Right renal pelvis (tissue), 4 donors: Measurements from ENCODE around the gene SLC9A3. TPM values are rescaled to one million over a fixed set of nuclear protein-coding genes. Genes with fewer than 3 reads are reported as not detected.

Experiments used
- DNase-seq, 4 donors: peaks; one replicate each; pipeline ENCODE4 v3.0.0-alpha.2; 2013; ENCODE audit warnings: low read depth in 4 of 4, low spot score in 3 of 4, missing footprints in 1 of 4
- polyA plus RNA-seq, 4 donors: library from polyadenylated mRNA; unstranded; fragments of 120-200 nt; gene quantifications; one replicate each; pipeline ENCODE4 v1.2.1, GENCODE V29; 2013; ENCODE audit not compliant: insufficient read length in 4 of 4

The SLC9A3 gene
- polyA plus RNA-seq, 4 donors = 40.5 to 60.9 (median 47.3) TPM

DNA sequence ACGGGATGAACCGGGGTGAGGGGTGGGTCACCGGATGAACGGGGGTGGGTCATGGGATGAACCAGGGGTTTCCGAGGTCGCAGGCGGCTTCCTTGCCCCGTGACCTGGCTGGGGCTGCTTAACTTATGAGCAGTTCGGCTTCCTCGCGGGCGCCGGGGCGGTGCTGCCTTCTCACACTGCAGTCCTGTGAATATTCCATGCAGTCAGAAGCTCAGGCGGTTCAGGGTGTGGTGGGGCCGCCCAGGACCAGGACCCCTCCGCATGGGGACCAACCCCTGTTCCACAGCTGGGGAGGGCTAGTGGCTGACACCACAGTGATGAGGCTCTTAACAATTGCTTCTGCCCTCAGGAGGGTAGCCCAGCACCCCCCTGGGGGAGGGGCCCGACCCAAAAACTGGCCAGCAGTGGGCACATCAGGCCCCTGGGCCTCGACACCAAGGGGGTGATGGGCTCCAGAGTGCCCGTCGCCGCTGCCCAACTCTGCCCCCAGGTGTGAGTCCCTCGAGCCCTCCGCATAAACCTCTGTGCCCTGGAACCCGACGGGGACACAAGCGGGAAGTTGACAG is 30.9 kb upstream of the SLC9A3 start:
- no peak for DNase-seq

DNA sequence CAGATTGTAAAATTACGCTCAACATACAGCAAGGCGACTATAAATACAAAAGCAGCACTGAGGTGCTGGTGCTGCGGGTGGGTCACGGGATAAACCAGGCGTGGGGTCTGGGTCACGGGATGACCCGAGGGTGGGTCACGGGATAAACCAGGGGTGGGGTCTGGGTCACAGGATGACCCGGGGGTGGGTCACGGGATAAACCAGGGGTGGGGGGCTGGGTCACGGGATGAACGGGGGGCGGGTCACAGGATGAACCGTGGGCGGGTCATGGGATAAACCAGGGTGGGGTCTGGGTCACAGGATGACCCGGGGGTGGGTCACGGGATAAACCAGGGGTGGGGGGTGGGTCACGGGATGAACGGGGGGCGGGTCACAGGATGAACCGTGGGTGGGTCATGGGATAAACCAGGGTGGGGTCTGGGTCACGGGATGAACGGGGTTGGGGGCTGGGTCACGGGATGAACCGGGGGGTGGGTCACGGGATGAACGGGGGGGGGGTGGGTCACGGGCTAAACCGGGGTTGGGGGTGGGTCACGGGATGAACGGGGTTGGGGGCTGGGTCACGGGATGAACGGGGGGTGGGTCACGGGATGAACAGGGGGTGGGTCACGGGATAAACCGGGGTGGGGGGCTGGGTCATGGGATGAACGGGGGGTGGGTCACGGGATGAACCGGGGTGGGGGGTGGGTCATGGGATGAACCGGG is 30.2 kb upstream of the SLC9A3 start:
- DNase-seq = no peak

DNA sequence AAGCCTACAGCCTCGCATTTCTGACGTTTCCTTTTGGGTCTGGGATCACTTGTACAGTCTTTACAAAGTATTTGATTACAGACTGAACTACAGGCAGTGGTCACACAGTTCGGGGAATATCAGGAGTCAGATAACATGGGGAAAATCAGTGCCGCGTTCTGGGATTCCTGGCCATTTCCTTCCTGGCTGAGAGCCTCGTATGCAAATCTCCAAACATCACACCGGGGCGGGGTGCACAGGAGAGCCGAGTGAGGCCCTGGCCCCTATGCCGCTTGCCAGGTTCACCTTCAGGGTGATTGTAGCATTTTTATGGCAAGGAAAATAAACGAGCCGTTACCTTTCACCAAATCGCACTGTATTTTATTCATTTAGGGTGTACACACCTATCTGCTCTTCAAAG is 29.6 kb upstream of the SLC9A3 start:
- no peak for DNase-seq

DNA sequence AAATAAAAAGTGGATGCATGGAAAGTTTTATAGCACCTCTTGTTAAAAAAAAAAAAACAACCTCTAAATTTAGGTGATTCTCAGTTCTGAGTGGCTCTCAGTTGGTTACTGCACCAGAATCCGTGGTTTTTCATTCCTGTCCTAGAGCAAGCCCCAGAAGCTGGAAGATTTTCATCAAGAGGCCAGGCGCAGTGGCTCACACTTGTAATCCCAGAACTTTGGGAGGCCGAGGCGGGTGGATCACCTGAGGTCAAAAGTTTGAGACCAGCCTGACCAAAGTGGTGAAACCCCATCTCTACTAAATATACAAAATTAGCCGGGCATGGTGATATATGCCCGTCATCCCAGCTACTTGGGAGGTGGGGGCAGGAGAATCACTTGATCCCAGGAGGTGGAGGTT is 27.2 kb upstream of the SLC9A3 start:
- DNase-seq = no peak

DNA sequence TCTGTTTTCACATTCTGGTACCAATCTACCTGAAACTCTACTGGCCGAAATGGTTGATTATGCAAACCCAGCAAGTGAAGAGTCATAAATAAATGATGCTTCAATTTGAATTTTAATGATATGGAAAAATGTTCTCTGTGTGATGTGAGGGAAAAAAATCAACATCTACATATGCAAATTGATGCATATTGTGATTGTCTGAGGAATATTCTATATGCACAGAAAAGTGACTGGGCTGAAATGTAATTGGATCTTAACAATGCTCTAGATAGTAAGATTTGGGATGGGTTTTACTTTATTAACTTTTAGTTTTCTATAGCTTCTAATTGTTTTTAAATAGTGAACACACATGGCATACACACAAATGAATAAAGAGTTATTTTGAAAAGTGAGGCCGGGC is 25.0 kb upstream of the SLC9A3 start:
- no peak for DNase-seq

DNA sequence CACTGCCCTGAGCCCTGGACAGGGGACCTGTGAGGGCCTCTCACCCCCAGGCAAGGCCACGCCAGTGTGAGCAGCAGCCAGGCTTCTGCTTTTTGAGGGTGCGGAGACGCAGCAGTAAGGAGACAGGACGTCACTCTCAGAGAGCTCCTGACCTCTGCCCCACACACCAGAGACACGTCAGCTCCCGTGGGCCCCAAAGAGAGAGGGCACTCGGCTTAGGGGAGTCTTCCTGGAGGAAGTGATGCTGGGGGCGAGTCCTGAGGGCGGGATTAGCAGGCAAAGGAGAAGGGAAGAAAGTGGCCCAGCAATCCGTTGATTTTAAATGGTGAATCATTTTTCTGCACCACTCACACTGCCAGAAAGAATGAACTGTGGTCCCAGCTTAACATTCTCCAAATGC is 24.0 kb upstream of the SLC9A3 start:
- DNase-seq = no peak

DNA sequence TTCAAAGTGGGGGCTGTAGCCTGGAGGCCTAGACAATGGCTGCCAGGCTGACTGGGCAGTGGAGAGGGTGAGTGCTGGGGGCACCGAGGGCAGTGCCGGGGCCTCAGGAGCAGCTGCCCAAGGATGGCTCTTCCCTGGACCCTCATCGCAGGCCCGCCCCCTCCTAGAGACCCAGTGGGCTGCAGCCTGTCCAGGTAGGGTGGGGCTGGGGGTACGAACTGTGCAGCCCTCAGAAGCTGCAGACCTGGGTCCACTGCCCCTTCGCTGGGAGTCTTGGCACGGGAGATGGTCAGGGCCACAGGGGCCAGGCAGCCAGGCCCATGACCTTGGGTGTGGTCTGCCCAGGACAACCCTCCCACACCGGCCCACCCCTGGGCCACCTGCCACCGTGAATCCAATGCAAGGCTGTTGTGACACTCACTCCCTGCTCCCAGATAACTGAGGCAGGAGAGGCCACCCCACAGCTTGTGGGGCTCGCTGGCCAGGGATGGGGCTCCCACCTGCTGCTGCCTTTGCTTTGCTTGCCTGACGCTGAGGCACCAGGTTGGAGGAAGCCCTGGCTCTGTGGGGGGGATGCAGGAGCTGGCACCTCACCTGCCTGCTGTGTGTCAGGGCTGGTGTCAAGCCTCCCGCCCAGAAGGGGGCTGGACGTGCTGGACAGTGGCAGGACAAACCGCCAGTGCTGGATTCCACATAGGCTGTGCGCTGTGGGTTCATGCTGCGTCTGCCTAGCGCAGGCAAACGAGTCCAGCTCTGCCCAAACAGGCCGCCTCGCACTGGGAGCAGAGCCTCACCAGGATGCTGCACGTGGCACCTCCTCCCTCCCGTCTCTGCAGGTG is 23.1 kb upstream of the SLC9A3 start:
- no peak for DNase-seq

DNA sequence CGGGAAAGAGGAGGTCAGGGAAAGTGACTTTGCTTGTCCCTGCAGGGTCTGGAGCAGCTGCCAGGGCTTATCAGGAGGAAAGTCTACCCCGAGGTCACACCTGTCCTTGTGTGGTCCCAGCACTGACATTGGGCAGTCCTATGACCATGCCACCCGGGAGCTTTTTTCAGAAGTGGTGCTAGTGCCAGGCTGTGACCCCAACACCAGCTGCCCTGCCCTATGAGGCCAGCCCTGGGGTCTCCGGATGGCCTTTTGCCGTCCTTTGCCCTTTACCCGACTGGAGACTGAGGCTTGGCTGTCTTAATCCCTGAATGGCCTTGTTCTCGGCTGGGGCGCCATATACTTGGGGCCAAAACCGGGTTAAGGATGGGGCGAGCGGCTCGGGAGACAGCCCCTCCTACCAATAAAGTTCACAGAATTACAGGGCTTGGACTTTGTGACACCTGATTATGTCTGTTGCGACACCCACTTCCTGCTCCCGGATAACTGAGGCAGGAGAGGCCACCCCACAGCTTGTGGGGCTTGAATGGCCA is 22.2 kb upstream of the SLC9A3 start:
- DNase-seq = no peak

DNA sequence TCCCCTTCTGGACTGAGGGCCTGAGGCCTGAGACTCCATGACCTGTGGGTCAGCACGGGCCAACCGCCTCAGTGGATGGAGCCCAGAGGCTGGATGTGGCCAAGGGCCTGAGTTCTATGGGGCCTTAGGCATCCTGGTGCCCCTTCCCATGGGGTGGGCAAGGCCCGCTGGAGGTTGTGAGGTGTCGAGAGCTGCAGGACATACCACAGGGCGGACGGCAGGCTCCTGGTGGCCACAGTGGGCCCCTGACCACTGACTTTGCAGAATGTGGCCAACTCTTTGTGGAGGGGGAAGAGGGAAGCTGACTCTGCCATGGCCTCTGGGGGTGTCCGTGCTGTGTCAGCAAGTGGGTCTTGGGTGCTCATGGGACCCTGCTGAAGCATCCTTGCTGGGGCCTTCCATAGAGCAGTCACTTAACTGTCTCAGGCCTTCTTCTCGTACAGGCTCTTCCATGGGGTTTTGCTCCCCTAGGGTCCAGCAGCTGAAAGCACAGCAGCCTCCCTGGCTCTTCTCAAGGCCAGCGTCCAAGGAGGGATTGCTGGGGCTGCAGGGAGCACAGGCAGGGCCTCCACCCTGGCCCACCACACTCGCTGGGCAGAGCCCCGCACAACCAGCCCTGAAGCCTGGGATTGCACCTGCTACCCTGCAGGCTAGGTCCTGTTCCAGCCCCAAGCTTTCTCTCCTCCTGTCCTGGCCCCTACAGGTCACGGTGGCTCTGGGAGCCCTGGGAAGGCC is 21.6 kb upstream of the SLC9A3 start:
- DNase-seq = no peak

DNA sequence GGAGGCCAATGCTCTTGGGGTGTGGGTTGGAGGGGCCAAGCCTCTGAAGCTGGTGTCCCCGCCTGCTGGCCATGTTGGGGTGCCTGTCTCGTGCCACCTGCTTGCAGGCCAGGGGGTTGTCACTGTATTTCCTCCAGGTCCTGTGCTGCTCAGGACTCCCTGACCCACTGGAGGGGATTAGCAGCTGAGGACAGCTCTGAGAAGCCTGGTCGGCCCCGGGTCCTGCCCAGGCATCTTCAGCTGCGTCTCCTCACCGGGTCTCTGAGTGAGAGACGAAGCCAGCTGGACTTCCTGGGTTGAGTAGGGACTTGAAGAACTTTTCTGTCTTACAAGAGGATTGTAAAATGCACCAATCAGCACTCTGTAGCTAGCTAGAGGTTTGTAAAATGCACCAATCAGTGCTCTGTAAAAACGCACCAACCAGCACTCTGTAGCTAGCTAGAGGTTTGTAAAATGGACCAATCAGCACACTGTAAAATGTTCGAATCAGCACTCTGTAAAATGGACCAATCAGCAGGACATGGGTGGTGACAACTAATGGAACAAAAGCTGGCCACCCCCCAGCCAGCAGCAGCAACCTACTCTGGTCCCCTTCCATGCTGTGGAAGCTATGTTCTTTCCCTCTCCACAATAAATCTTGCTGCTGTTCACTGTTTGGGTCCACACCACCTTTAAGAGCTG is 20.6 kb upstream of the SLC9A3 start:
- DNase-seq = no peak

DNA sequence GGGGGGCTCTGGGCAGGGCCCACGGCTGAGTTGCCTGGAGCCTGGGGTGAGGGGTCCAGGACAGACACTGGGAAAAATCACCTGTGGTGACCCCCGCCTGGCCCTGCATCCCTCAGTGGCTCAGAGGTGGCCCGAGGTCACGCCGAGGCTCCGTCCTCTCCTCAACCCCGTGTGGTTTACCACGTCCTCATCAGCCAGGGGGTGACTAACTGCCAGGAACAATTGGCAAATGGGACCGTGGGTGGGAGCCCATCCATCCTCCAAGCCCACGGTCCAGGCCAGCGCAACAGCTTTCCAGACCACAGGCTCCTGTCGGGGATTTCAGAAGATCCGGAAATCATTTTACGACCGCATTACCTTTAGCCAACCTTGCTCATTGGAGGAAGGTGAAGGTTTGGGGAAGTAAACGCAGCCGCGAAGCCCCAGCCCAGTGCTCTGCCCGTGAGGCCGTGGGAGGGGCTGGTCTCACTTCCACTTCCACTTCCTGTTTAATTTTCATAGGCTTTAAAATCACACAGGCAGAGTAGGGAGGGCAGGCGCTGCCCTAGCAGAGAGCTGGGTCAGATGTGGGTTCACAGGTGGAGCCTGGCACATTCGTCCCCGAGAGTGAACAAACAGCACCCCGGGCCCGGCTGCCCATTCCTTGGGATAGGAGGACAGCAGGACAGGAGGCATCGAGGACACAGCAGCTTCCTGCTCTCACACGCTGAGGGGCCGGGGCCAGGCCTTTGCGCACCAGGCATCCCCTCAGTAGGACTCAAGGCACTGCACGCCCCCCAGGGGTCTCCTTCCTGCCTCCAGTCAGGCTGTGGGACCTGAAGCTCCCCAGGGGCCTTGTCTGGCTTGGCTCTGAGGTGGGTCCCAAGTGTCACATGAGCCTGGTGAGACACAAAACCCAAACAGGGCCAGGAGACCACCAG is 19.8 kb upstream of the SLC9A3 start:
- DNase-seq = no peak

DNA sequence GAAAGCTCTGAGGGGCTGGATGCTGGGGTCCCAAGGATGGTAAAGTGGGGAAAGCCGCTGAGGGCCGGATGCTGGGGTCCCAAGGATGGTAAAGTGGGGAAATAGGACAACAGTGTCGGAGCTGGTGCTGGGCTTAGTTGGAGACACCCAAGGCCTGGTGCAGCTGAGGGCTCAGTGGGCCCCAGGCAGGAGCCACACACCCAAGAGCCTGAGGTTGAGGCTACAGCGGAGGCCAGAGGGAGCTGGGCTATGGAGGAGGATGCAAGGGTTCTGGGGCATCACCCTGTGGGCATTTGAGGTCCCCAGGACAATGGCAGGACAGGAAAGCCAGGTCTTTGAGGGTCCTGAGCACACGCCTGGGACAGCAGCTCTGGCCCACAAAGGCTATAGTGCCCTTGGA is 19.1 kb upstream of the SLC9A3 start:
- no peak for DNase-seq

DNA sequence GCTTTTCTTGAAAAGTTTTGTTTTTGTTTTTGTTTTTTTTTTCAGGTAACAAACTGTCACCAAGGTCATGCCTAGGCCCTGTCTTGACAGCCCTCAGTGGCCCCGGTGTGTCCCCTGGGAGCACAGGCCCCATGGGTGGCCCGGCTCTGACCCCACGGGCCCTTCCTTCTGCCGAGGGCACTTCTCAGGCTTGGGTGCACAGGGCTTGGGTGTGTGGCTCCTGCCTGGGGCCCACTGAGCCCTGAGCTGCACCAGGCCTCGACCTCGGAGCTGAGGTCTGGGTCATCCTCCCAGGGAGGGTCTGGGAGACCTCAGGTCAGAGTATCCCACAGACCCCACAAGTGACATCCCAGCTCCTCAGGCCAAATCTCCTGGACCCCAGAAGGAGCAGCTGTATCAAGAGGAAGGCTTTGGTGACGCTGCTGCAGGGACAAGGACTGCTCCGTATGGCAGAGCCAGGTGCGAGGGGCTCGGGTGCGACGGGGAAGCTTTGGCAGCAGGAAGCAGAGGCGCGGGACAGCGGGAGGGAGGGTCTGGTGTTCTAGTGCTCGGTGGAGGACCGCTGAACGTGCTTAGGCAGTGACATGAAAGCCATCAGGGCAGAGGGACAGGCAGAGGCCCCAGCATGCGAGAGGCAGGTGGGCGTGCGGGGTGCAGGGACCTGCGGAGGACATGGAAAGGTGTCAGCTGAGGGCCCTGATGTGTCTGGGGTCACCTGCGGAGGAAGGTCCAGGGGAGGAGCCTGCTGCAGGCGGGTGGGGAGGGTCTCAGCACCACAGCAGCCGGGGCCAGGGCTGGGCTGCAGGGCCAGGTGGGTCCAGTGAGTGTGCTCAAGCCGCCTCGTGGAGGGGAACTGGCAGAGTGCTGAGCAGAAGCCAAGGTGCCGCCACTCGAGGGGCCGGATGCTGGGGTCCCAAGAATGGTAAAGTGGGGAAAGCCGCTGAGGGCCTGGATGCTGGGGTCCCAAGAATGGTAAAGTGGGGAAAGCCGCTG is 18.4 kb upstream of the SLC9A3 start:
- DNase-seq = no peak

DNA sequence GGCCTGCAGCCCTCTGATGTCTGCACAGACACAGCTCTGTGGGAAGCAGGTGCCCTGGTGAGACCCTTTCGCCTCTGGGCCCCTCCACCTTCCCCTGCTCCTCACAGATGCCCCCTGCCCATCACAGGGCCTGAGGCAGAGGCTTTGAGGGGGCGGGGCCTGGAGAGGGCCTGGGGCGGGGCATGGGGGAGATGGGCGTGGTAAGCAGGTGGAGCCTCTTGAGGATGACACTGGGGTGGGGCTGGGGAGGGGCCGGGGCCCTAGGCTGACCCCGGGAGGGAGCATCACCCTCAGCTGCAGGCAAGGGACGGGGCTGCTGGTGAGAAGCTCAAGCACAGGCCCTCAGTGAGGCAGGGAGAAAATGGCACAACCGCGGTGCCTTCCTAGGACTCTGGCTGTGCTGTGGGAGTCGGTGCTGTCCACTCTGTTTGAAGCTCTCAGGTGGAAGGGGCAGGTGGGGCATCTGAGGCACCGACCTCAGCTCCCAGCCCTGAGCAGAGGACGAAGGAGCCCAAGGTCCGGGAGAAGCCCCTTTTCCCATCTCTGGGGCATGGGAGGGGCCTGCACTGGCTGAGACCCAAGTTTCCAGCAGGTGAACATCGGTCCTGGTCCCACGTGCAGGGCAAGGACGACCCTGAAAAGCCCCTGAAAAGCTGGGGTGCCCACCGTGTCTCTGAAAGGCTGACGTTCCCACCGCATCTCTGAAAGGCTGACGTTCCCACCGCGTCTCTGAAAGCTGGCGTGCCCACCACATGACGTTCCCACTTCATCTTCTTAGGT is 17.5 kb upstream of the SLC9A3 start:
- no peak for DNase-seq

DNA sequence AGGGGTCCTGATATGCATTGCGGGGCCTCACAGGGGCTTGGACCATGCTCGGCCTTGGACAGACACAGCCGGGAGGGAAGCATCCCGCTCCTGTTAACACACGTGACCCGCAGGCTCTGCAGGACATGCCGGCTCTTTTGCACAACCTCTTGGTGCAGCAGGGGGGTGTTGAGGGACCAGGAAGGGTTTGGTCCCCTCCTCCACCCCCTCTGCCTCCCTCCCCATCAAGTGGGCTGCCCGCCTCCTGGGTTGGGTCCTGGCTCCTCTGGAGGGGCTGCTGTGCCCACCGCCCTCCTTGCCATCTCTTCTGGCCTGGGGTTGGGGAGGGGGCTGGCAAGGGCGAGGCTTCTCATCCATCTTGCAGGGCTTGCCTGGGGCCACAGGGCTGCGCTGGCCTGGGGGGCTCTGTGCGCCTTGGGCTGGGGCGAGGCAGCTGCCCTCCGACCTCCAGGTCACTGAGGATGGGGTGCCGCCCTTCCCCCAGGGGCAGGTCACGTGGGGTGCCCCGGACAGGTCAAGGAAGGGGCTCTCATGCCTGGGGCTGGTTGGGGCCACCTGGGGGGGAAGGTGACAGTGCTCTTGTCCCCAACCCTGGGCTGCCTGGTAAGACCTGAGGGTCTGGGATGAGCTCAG is 16.8 kb upstream of the SLC9A3 start:
- no peak for DNase-seq

DNA sequence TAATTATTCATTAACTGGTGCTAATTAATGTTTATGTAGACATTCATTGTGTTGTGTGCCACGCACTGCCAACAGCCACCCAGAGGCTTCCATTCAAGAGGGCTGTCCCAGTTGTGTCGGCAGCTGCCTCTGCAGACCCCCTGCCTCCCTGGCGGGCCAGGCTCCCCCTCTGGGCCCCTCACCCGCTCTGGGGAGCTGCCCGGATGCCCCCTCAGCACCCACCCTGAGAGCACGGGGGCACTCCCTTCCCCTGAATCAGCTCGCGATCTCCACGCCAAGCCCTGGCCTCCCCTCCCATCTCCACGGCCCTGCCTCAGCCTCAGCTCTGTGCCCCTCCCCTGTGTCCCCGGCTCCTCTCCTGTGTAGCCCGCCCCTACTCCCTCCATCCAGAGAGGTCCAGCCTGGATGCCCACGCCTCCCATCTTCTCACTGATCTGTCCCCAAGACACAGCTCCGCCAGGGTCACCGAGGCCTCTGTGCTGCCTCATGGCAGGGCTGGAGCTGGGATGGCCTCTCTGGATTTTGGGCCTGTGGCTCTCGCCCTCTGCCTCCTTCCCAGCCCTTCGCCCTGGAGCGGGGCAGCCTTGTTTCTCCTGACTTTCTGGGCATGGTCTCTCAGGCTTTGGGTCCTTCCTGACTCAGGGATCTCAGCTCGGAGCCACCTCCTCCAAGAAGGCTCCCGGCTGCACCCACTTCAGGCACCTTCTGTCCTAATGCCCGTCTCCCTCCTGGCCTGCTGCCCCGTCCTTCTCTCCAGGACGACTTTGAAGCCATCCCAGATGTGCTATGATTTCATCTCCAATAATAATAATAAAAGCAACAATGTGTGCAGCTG is 16.0 kb upstream of the SLC9A3 start:
- DNase-seq = no peak
